ENCODE results near the gene ACSL5. TPM values are rescaled to one million over a fixed set of nuclear protein-coding genes. Genes with fewer than 3 reads are reported as not detected.

Gene ACSL5
- total and polyA plus RNA-seq, 2 of the 8 experiments (the other 6 are each of a cell fraction or from before 2014, with no cell fraction given), result not detected

DNA sequence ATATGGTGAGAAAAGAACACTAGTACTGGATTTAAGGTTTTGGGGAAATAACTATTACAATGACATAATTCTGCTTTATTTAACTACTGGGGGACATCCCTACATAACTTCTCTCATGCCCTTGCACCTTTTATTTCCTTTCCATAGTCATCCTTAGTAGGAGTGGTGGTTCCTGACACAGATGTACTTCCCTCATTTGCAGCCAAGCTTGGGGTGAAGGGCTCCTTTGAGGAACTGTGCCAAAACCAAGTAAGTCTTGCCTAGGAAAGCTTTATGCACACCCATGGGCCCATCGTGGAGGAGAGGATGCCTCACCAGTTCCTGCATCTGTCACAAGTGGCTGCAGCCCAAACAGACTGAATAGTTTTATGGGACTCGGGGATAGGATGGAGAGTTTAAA, 52.2 kb downstream of the ACSL5 start:
- H3K23ac ChIP-seq (ENCODE audit: insufficient read length), result no peak overlapping the region
- FAIRE-seq, result no peak
- no peak overlapping the region for H3K4me3 ChIP-seq (ENCODE audit: extremely low read depth in 1 of 4, insufficient read depth in 2 of 4, low read depth in 3 of 4, low read length in 4 of 4)
- H2AFZ ChIP-seq (ENCODE audit: low read length), result no peak overlapping the region
- no peak overlapping the region for H3K4me2 ChIP-seq (ENCODE audit: insufficient read depth in 1 of 2, low read depth in 2 of 2, low read length in 2 of 2)
- no peaks in the 10 kb centered on the region for H3K9me3 ChIP-seq (ENCODE audit: insufficient read depth in 2 of 2, low read depth in 1 of 2, low read length in 1 of 2)
- no peak overlapping the region for H4K5ac ChIP-seq (ENCODE audit: insufficient read length, low read depth, low read length)
- no peaks in the 10 kb centered on the region for H3K27me3 ChIP-seq (replicated peaks in 1 of 4; ENCODE audit: control insufficient read depth in 3 of 4, extremely low read depth in 1 of 4, insufficient read depth in 3 of 4, low read length in 3 of 4)
- H4K91ac ChIP-seq (replicated peaks; ENCODE audit: insufficient read length, low read length), result no peak overlapping the region
- no peaks in the 10 kb centered on the region for H3K23me2 ChIP-seq (ENCODE audit: low read depth, low read length)
- no peak overlapping the region for H3K14ac ChIP-seq (ENCODE audit: insufficient read length)
- H3K9ac ChIP-seq (replicated peaks in 1 of 4; ENCODE audit: extremely low read depth in 1 of 4, low read depth in 3 of 4, low read length in 3 of 4), result no peak overlapping the region
- ChIA-PET POLR2A (ENCODE audit: partially characterized antibody) (interaction anchor here (0.8 to 1.3 kb wide), 2 partner anchors 21 to 30 kb away, joined by 3 to 4 read pairs; partner anchors contain the start of genes VTI1A and ZDHHC6), CTCF (ENCODE audit: partially characterized antibody) (interaction anchor here (1.3 to 3.8 kb wide), 2 partner anchors 9 to 46 kb away, joined by 6 to 21 read pairs; no protein-coding TSS in a partner anchor)
- H3K27ac ChIP-seq (ENCODE audit: low read depth, low read length), result no peak overlapping the region
- no peak overlapping the region for H2BK15ac ChIP-seq (ENCODE audit: low read length)
- H3K4me1 ChIP-seq (replicated peaks in 1 of 4; ENCODE audit: control insufficient read depth in 3 of 4, insufficient read depth in 4 of 4, low read length in 3 of 4), result no peaks in the 10 kb centered on the region
- no peak overlapping the region for H3K18ac ChIP-seq (ENCODE audit: extremely low read depth, low read length)
- no peak overlapping the region for H3K4ac ChIP-seq (replicated peaks; ENCODE audit: insufficient read length, low read depth, low read length)
- WGBS, 2 experiments (ENCODE audit: extremely low coverage in 1 of 2, insufficient coverage in 1 of 2, insufficient read length in 1 of 2, insufficient replicate concordance in 2 of 2, low coverage in 1 of 2, low lambda C conversion rate in 2 of 2, missing lambda C conversion rate in 1 of 2), result 78% methylated on average over 2 of the region's 2 CpGs; no CpG with 5 or more reads in 1 of the 2 experiments
- no peaks in the 10 kb centered on the region for H3K79me2 ChIP-seq (ENCODE audit: control insufficient read depth in 1 of 2, insufficient read depth in 2 of 2, low read length in 2 of 2)
- H2BK5ac ChIP-seq (ENCODE audit: low read depth, low read length), result no peak overlapping the region
- no peak overlapping the region for H4K8ac ChIP-seq (ENCODE audit: extremely low read depth, insufficient read depth, low read length)
- peaks cover 0 to 17% (median 4%) of the 10 kb centered on the region in 4 experiments; a peak in 5 of 8 replicates for H3K36me3 ChIP-seq (ENCODE audit: control insufficient read depth in 2 of 4, insufficient read depth in 4 of 4, low read length in 3 of 4)
- H2BK12ac ChIP-seq (ENCODE audit: low read depth, low read length), result no peak overlapping the region
- no peaks in the 10 kb centered on the region for H3K79me1 ChIP-seq (ENCODE audit: low read depth, low read length)
- H2AK5ac ChIP-seq (ENCODE audit: low read depth, low read length), result no peak overlapping the region
- DNase-seq (ENCODE audit: low read depth in 1 of 2, low spot score in 2 of 2), result no peak
- no peak overlapping the region for H2BK20ac ChIP-seq (ENCODE audit: low read length)
- no peak overlapping the region for H3K56ac ChIP-seq (replicated peaks; ENCODE audit: insufficient read length, low read depth, low read length)
- no peak overlapping the region for H2BK120ac ChIP-seq (replicated peaks; ENCODE audit: low read depth, low read length)
- peaks cover 0 to 2% of the 10 kb centered on the region in 2 experiments for H4K20me1 ChIP-seq (replicated peaks in 1 of 2; ENCODE audit: control insufficient read depth in 1 of 2, insufficient read depth in 2 of 2, low read length in 2 of 2)
- no peak for TF ChIP-seq KDM1A (IDR thresholded peaks at IDR 0.05; ENCODE audit: borderline replicate concordance, low read length)
